GM12878 (cell line): ENCODE data around the gene ANO2. TPM values are rescaled to one million over a fixed set of nuclear protein-coding genes. Genes with fewer than 3 reads are reported as not detected.

ENCODE experiments used
- ATAC-seq: fragments of 200-7000 bp; cut with Tn5 transposase; 3 replicates; pipeline ENCODE4 v1.9.1; 2020; ENCODE audit warnings: mild to moderate bottlenecking, moderate library complexity
- BruUV-seq: library from RNA; stranded (reverse); fragments of 400-500 nt; replicated peaks from 2 replicates; lab custom pipeline; 2021; lab: Mats Ljungman, UMichigan
- CTCF ChIA-PET: fragments of 300-600 bp; sonication (Branson Sonifier 250); formaldehyde crosslinking; extraction: SDS; loops from one replicate; lab custom pipeline; 2021; ENCODE audit warnings: inconsistent platforms; lab: Yijun Ruan, JAX
- POLR2A ChIA-PET: fragments of 350-600 bp; formaldehyde crosslinking; extraction: SDS; loops from one replicate; lab custom pipeline; 2021; ENCODE audit warnings: inconsistent platforms; lab: Charles Lee
- RAD21 ChIA-PET: fragments of 300-600 bp; sonication (Branson Sonifier 250); formaldehyde crosslinking; loops from one replicate; lab custom pipeline; 2023; ENCODE audit warnings: antibody characterized with exemption; ENCODE audit not compliant: unreplicated experiment; lab: Charles Lee
- SMC1A ChIA-PET: fragments of 300-600 bp; sonication (Branson Sonifier 250); formaldehyde crosslinking; loops from one replicate; lab custom pipeline; 2023; ENCODE audit not compliant: unreplicated experiment, uncharacterized antibody; lab: Charles Lee
- DNase-seq: peaks from one replicate; pipeline ENCODE4 v3.0.0-alpha.2; 2011; ENCODE audit warnings: low read depth, low spot score
- FAIRE-seq: peaks from 3 replicates; lab custom pipeline; 2011; peaks lifted over from hg19 to GRCh38; lab: Jason Lieb, UNC
- H2AFZ ChIP-seq: 2 replicates; pipeline ENCODE4 v1.6.0; 2011; ENCODE audit warnings: low read depth, low read length, control low read depth; ENCODE audit not compliant: control insufficient read depth
- H3K27ac ChIP-seq: 2 replicates; pipeline ENCODE4 v1.5.1; 2011; ENCODE audit warnings: control low read depth; ENCODE audit not compliant: control insufficient read depth, insufficient read depth
- H3K27me3 ChIP-seq, 2 experiments: replicated peaks in 1 of 2; 2 replicates each; pipeline versions ENCODE4 v1.6.0 to v1.6.1; 2011; ENCODE audit warnings: low read length in 1 of 2; ENCODE audit not compliant: control insufficient read depth in 2 of 2, insufficient read depth in 2 of 2
- H3K36me3 ChIP-seq, 2 experiments: 2 replicates each; pipeline ENCODE4 v1.5.1; 2011; ENCODE audit warnings: low read length in 1 of 2; ENCODE audit not compliant: control insufficient read depth in 2 of 2, insufficient read depth in 2 of 2
- H3K4me1 ChIP-seq: 2 replicates; pipeline ENCODE4 v1.6.1; 2011; ENCODE audit warnings: mild to moderate bottlenecking, low read length, moderate library complexity, mixed read lengths; ENCODE audit not compliant: control insufficient read depth, insufficient read depth
- H3K4me2 ChIP-seq: 2 replicates; pipeline ENCODE4 v1.6.0; 2011; ENCODE audit warnings: control low read depth; ENCODE audit not compliant: control insufficient read depth, insufficient read depth
- H3K4me3 ChIP-seq: fragments of 200-600 bp; sonication (generic); 2 replicates; pipeline ENCODE4 v1.5.1; 2016
- H3K79me2 ChIP-seq: 2 replicates; pipeline ENCODE4 v1.6.0; 2011; ENCODE audit warnings: low read length; ENCODE audit not compliant: control insufficient read depth, insufficient read depth
- H3K9ac ChIP-seq: 2 replicates; pipeline ENCODE4 v1.8.0; 2011; ENCODE audit warnings: low read length, control low read depth, mixed read lengths; ENCODE audit not compliant: control insufficient read depth, insufficient read depth
- H3K9me3 ChIP-seq: replicated peaks from 3 replicates; pipeline ENCODE4 v1.5.1; 2011; ENCODE audit warnings: mild to moderate bottlenecking, low read length; ENCODE audit not compliant: control insufficient read depth, insufficient read depth
- H4K20me1 ChIP-seq: 2 replicates; pipeline ENCODE4 v1.6.0; 2011; ENCODE audit not compliant: control insufficient read depth, insufficient read depth
- ATF7 ChIP-seq: fragments of 450-650 bp; IDR thresholded peaks from 2 replicates; pipeline ENCODE4 v1.6.1; 2016; ENCODE audit warnings: low read depth, mild to moderate bottlenecking
- BCL11A ChIP-seq: IDR thresholded peaks from 2 replicates; pipeline ENCODE4 v1.6.1; 2011; ENCODE audit warnings: low read depth, low read length
- CEBPZ ChIP-seq: fragments of 150-350 bp; IDR thresholded peaks from 2 replicates; pipeline ENCODE4 v1.6.1; 2016; ENCODE audit warnings: low read depth, low read length
- CREB1 ChIP-seq: IDR thresholded peaks from 2 replicates; pipeline ENCODE4 v1.6.1; 2012; ENCODE audit warnings: low read depth, mild to moderate bottlenecking, inconsistent platforms
- E4F1 ChIP-seq: fragments of 450-650 bp; IDR thresholded peaks from 2 replicates; pipeline ENCODE4 v1.6.1; 2018; ENCODE audit warnings: borderline replicate concordance, mild to moderate bottlenecking; ENCODE audit not compliant: partially characterized antibody
- EP300 ChIP-seq, 2 experiments: fragments of 150-350 bp in 1 of 2; IDR thresholded peaks; 2 replicates each; pipeline ENCODE4 v1.6.1; 2011 to 2012; ENCODE audit warnings: low read depth in 2 of 2, low read length in 2 of 2, borderline replicate concordance in 1 of 2, improper control_type of control experiment in 1 of 2, inconsistent platforms in 1 of 2; ENCODE audit not compliant: control insufficient read depth in 1 of 2
- MYC ChIP-seq: IDR thresholded peaks from 2 replicates; pipeline ENCODE4 v1.6.1; 2011; ENCODE audit warnings: mild to moderate bottlenecking, low read length, moderate library complexity, inconsistent platforms; ENCODE audit not compliant: insufficient read depth, insufficient replicate concordance, insufficient read length, severe bottlenecking
- SMC3 ChIP-seq: IDR thresholded peaks from 2 replicates; pipeline ENCODE4 v1.6.1; 2011; ENCODE audit warnings: low read length, improper control_type of control experiment, borderline replicate concordance
- WGBS: methylation state at CpG from one replicate; pipeline ENCODE4 v1.1.6; 2016; ENCODE audit warnings: low lambda C conversion rate; ENCODE audit not compliant: insufficient replicate concordance, insufficient coverage; ENCODE audit errors: missing lambda C conversion rate; 5-methylcytosine and 5-hydroxymethylcytosine counted together
- in situ Hi-C: fragments of 300-500 bp; cut with MboI; formaldehyde crosslinking; loops from 9 replicates; pipeline ENCODE4 v1.14.3; 2018; ENCODE audit warnings: mixed read lengths
- intact Hi-C: fragments of 100-400 bp; cut with micrococcal nuclease; formaldehyde crosslinking; loops from one replicate; pipeline ENCODE4 v1.14.2; 2022; ENCODE audit not compliant: unreplicated experiment
- polyA plus RNA-seq, 11 experiments: library from polyadenylated mRNA; depleted of rRNA in 4 of 11; unstranded in 6 of 11; stranded (reverse) in 5 of 11; fragments of >200 nt; fragmentation: Nextera tagmentation in 4 of 11; fragmentation: Illumina TruSeq in 1 of 11; extraction: Ambion mirVana in 4 of 11; extraction: Trizol in 1 of 11; gene quantifications; 1 replicate in 1 of 11; 2 replicates in 10 of 11; pipeline versions ENCODE4 v1.2.1 to v1.2.3, GENCODE V29; 2011 to 2016; ENCODE audit warnings: inconsistent platforms in 2 of 11, missing spikeins in 2 of 11, low read depth in 1 of 11
- total RNA-seq, 4 experiments: library from RNA; depleted of rRNA in 3 of 4; stranded (reverse); fragments of >200 nt in 3 of 4; fragmentation: Illumina TruSeq in 1 of 4; extraction: Trizol in 1 of 4; gene quantifications; 2 replicates each; pipeline versions ENCODE4 v1.2.1 to v1.2.3, GENCODE V29; 2013 to 2021
- TF ChIP-seq, protein P1 (sequence below): IDR thresholded peaks from 2 replicates; pipeline ENCODE4 v1.6.1; 2011; ENCODE audit warnings: borderline replicate concordance, low read depth, mild to moderate bottlenecking, moderate library complexity, low read length; ENCODE audit not compliant: insufficient read depth, poor library complexity, severe bottlenecking

The ANO2 gene
- total and polyA plus RNA-seq, 10 of the 15 experiments (the other 5 are each of a cell fraction or from before 2014, with no cell fraction given), result not detected

DNA sequence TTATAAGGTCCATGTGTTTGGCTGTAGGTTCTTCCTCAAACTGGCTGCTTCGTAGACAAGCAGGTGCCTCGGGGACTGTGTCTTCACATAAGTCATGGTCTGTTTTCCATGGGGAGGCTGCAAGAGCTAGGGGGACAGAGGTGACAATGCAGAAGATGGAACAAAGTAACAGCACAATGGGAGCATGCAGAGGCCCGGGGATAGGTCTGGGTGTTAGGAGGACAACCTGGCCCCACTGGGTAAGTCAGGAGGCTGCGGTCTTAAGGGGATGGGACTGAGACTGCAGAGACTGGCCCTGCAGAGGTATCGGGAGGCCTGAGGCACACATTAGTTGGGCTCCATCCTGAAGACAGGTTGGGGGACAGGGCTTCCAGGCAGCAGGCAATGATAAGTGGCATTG lies 424.2 kb downstream of the ANO2 start:
- H3K27me3 ChIP-seq, result peaks cover 0 to 1% of the 10 kb centered on the region in 2 experiments; a peak in 2 of 4 replicates
- no peak for TF ChIP-seq E4F1
- no peak for TF ChIP-seq CREB1
- TF ChIP-seq, all 136 proteins: peak for 0
- SMC1A ChIA-PET, result no interaction called here
- RAD21 ChIA-PET, result no interaction called here
- no peaks in the 10 kb centered on the region for H3K36me3 ChIP-seq
- POLR2A ChIA-PET, result no interaction called here
- no peaks in the 10 kb centered on the region for H4K20me1 ChIP-seq
- no peak overlapping the region for H3K4me3 ChIP-seq
- no peaks in the 10 kb centered on the region for H3K79me2 ChIP-seq
- no peak overlapping the region for H3K4me2 ChIP-seq
- ATAC-seq (no peak), FAIRE-seq (no peak), DNase-seq (no peak)
- in situ Hi-C loops, result no loop called here
- H3K4me1 ChIP-seq, result no peaks in the 10 kb centered on the region
- intact Hi-C loops, result no loop called here
- no TSS peak for BruUV-seq
- WGBS, result 20% methylated on average over 5 of the region's 5 CpGs
- CTCF ChIA-PET, result no interaction called here
- no peak overlapping the region for H3K9ac ChIP-seq
- no peak overlapping the region for H2AFZ ChIP-seq
- H3K27ac ChIP-seq, result no peak overlapping the region
- H3K9me3 ChIP-seq, result no peaks in the 10 kb centered on the region

DNA sequence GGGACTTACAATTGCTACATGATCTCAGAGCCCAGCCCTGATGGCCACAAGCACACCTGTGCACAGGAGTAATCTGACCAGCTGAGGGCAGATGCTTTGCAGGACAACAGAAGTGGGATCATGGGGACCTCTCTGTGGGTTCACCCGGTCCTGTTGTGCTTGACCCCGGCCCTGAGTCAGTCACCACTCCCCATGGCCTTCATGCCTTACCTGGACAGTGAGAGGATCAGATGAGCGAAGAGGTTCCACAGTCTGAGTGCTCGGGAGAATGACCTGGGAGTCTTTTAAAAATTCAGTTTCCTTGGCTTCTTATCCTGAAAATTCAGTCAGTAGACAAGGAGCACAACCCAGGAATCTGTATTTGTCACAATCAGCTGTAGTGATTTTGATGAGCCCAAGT lies 425.0 kb downstream of the ANO2 start:
- H4K20me1 ChIP-seq, result no peaks in the 10 kb centered on the region
- no peaks in the 10 kb centered on the region for H3K79me2 ChIP-seq
- peaks cover 0 to 1% of the 10 kb centered on the region in 2 experiments; a peak in 2 of 4 replicates for H3K27me3 ChIP-seq
- no peak for DNase-seq
- H3K9ac ChIP-seq, result no peak overlapping the region
- WGBS, result 0% methylated on average over 4 of the region's 4 CpGs
- intact Hi-C loops (no loop called here), in situ Hi-C loops (no loop called here)
- ChIA-PET SMC1A (no interaction called here), POLR2A (no interaction called here), RAD21 (no interaction called here), CTCF (no interaction called here)
- H2AFZ ChIP-seq, result no peak overlapping the region
- no peak overlapping the region for H3K27ac ChIP-seq
- H3K4me3 ChIP-seq, result no peak overlapping the region
- H3K4me1 ChIP-seq, result no peaks in the 10 kb centered on the region
- no peaks in the 10 kb centered on the region for H3K9me3 ChIP-seq
- BruUV-seq, result no TSS peak
- ATAC-seq, result no peak
- no peaks in the 10 kb centered on the region for H3K36me3 ChIP-seq
- H3K4me2 ChIP-seq, result no peak overlapping the region
- no peak for FAIRE-seq
- TF ChIP-seq, protein P1, sequence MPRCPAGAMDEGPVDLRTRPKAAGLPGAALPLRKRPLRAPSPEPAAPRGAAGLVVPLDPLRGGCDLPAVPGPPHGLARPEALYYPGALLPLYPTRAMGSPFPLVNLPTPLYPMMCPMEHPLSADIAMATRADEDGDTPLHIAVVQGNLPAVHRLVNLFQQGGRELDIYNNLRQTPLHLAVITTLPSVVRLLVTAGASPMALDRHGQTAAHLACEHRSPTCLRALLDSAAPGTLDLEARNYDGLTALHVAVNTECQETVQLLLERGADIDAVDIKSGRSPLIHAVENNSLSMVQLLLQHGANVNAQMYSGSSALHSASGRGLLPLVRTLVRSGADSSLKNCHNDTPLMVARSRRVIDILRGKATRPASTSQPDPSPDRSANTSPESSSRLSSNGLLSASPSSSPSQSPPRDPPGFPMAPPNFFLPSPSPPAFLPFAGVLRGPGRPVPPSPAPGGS, result no peak
- TF ChIP-seq CEBPZ (no peak), SMC3 (no peak), MYC (no peak), BCL11A (no peak), ATF7 (no peak), EP300 (IDR thresholded peaks at IDR 0.05; ENCODE audit: borderline replicate concordance in 1 of 2, control insufficient read depth in 1 of 2, low read depth in 2 of 2, low read length in 2 of 2) (no peak)
